ENCODE data around the gene TMEM212.
"Not testable (repeated sequence)": the region's sequence is repeated elsewhere in the genome, so short reads cannot be mapped to it uniquely, and the experiment has no call there.

The TMEM212 gene

DNA sequence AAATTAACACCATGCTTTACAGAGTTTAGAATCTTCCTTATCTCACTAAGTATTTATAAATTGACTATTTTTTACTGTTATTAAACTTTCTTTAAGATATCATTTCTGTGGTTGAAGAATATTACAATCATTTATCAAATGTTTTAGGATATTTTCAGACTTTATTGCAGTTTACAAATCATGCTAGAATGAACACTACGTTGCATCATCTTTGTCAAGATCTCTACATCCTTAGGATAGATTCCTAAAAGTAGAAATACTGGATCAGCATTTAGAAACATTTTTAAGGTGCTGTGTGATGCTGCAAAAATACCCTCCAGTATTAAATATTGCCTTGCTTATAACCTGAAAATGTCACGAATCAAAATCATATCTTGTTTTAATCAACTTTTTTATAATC is 30.3 kb upstream of the TMEM212 start:
- no peak overlapping the region for H3K4me3 ChIP-seq (ENCODE audit: control insufficient read depth, low read depth, low read length)
- no peak for TF ChIP-seq CTCF (IDR thresholded peaks at IDR 0.05; ENCODE audit: control insufficient read depth, insufficient read depth, low read depth, low read length, missing control alignments)
- DNase-seq (ENCODE audit: low read depth) = no peak

DNA sequence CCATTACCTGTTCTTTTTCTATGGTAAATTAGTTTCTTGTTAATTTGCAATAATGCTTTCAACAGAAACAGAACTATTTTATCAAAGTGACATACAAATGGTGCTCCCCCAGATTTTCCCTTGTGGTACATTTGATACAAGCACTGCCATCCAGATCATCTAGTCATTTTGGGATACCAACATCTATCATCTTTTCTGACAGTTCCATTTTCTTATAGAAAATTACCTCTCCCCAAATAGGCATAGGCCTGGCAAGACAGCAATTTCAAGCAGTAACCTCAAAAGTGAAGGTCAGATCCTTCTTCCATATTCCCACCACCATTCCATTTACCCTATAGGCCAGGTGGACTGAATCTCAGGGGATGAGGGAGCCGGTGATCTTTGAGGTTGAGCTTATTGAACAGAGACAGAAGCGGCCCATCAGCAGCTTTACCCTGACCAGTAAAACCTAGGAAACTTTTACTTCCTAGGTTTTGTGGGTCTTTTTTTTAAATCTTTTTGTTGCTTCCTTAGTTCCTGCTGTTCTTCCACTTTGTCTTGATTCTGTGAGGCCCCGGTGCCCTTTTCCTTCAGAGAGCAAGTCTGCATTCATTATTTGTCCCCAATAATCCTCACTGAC is 29.8 kb upstream of the TMEM212 start:
- DNase-seq (ENCODE audit: low read depth) = no peak
- H3K4me3 ChIP-seq (ENCODE audit: control insufficient read depth, low read depth, low read length) = no peak overlapping the region
- TF ChIP-seq CTCF (IDR thresholded peaks at IDR 0.05; ENCODE audit: control insufficient read depth, insufficient read depth, low read depth, low read length, missing control alignments) = no peak

DNA sequence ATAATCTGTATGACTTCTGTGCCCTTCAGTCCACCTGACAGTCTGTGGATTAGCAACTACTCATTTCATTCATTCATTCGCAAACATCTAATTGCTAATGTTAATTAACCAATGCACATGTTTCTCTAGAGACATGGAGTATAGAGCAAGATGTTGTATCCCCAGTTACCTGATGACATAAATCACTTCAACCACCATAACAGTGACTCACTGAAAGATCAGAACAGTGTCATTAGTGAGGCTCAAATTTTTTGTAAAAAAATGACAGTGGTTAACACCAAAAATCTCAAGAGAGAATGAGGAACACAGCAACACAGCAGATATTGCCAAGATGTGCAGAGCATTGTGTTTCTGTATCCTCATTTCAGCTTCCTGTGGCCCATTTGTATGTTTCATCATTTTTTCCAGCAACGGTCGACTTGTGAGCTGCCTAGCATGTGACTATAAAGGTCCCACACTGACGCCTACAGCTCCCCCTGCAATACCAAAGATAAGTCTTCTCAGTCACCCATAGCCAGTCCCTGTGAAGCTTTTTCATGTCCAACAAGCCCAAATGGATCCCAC is 29.2 kb upstream of the TMEM212 start:
- H3K4me3 ChIP-seq (ENCODE audit: control insufficient read depth, low read depth, low read length) = no peak overlapping the region
- no peak for DNase-seq (ENCODE audit: low read depth)
- TF ChIP-seq CTCF (IDR thresholded peaks at IDR 0.05; ENCODE audit: control insufficient read depth, insufficient read depth, low read depth, low read length, missing control alignments) = no peak

- not testable (repeated sequence) for H3K4me3 ChIP-seq (ENCODE audit: control insufficient read depth, low read depth, low read length); DNase-seq (ENCODE audit: low read depth)
These were observed 28.5 kb upstream of the TMEM212 start for GRCh38 chr3:171814662-171815061.

DNA sequence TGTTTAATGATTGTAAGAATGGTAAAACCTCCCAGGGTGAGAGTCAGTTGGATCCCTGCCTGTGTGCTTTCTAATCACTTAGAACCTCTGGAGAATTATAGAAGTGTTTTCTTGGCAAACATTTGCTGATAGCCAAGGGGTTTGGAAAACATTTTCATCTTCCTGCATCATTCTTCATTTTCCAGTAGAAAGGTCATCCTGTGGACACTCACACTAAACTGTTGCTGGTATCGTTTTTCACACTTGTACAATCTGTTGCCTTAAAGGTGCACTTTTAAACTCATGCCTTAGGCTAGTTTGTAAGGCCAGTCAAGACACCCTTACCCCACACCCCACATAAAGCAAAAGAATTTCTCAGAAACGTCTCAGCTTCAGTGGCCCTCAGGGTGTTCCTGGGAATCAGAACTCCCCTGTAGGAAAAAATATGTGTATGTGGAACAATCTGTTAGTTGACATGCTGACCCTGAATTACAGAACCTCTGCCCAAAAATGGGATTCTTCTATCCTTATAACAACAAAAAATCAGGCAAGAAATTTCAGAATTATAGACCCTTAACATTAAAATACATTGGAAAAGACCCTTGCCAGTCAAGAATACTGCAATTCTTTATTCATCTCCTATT is 27.1 kb upstream of the TMEM212 start:
- no peak overlapping the region for H3K4me3 ChIP-seq (ENCODE audit: control insufficient read depth, low read depth, low read length)
- no peak for DNase-seq (ENCODE audit: low read depth)
- no peak for TF ChIP-seq CTCF (IDR thresholded peaks at IDR 0.05; ENCODE audit: control insufficient read depth, insufficient read depth, low read depth, low read length, missing control alignments)

DNA sequence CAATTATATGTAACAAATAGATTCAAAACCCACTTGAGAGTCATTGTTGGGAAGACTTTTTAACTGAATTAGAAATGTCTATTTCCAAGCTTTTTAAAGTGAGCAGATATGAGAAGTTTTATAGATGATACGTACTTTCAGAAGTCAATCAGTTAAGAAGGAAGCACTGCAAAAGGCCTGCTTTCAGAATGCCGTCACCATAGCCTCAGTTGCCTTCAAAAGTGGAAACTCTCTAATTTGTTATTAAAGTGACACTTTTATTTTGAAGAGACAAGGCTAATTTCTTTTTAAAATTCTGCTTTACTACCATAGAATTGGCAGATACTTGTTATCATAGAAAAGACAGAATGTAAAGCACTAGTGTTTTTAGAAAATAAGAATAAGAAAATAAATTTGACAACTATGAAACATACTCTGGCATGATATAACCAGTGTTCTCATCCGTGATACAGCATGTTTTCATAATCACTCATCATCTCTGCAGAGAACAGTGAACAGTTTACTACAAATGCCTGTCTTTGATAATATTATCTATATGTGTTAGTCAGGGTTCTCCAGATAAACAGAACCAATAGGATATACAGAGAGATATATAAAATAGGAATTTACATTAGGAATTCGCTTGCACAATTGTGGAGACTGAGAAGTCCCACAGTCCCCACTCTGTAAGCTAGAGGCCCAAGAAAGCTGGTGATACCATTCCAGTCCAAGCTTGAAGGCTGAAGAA is 25.9 kb upstream of the TMEM212 start:
- no peak for DNase-seq (ENCODE audit: low read depth)
- no peak for TF ChIP-seq CTCF (IDR thresholded peaks at IDR 0.05; ENCODE audit: control insufficient read depth, insufficient read depth, low read depth, low read length, missing control alignments)
- H3K4me3 ChIP-seq (ENCODE audit: control insufficient read depth, low read depth, low read length) = no peak overlapping the region

- no peak for DNase-seq (ENCODE audit: low read depth)
- no peak overlapping the region for H3K4me3 ChIP-seq (ENCODE audit: control insufficient read depth, low read depth, low read length)
- no peak for TF ChIP-seq CTCF (IDR thresholded peaks at IDR 0.05; ENCODE audit: control insufficient read depth, insufficient read depth, low read depth, low read length, missing control alignments)
These were observed 22.1 kb upstream of the TMEM212 start for GRCh38 chr3:171821044-171821443.

All from AG09309 (cell line).